Loucy (cell line): ENCODE measurements around the gene STXBP4.

Experiments
- H2AFZ ChIP-seq: fragments of 200-600 bp; sonication (generic); 2 replicates; pipeline ENCODE4 v1.6.0; 2016; ENCODE audit warnings: antibody characterized with exemption, mild to moderate bottlenecking, low read length, moderate library complexity
- H3F3A ChIP-seq: fragments of 200-600 bp; 2 replicates; pipeline ENCODE4 v1.6.0; 2016; ENCODE audit warnings: antibody characterized with exemption, low read depth, mild to moderate bottlenecking
- H3K27me3 ChIP-seq: fragments of 200-600 bp; sonication (generic); 2 replicates; pipeline ENCODE4 v1.6.1; 2014; ENCODE audit warnings: low read length, mild to moderate bottlenecking; ENCODE audit not compliant: insufficient read depth, poor library complexity, severe bottlenecking
- H3K36me3 ChIP-seq: fragments of 200-600 bp; sonication (generic); 2 replicates; pipeline ENCODE4 v1.6.1; 2016; ENCODE audit warnings: low read length; ENCODE audit not compliant: insufficient read depth
- H3K4me1 ChIP-seq: fragments of 200-600 bp; sonication (generic); 2 replicates; pipeline ENCODE4 v1.5.1; 2014; ENCODE audit warnings: low read length, mild to moderate bottlenecking; ENCODE audit not compliant: insufficient read depth, poor library complexity, severe bottlenecking
- H3K4me2 ChIP-seq: fragments of 200-600 bp; sonication (generic); 2 replicates; pipeline ENCODE4 v1.6.0; 2014; ENCODE audit warnings: antibody characterized with exemption, low read length, low read depth, mild to moderate bottlenecking; ENCODE audit not compliant: poor library complexity, severe bottlenecking
- H3K4me3 ChIP-seq: fragments of 200-600 bp; sonication (generic); 2 replicates; pipeline ENCODE4 v1.5.1; 2014; ENCODE audit warnings: low read length, mild to moderate bottlenecking, mixed read lengths; ENCODE audit not compliant: poor library complexity, severe bottlenecking
- H3K79me2 ChIP-seq: fragments of 200-600 bp; sonication (generic); 2 replicates; pipeline ENCODE4 v1.6.1; 2014; ENCODE audit warnings: low read length; ENCODE audit not compliant: insufficient read depth
- H3K9ac ChIP-seq: fragments of 200-600 bp; sonication (generic); 2 replicates; pipeline ENCODE4 v1.6.0; 2014; ENCODE audit warnings: mild to moderate bottlenecking, low read depth, low read length, moderate library complexity; ENCODE audit not compliant: poor library complexity, severe bottlenecking
- H3K9me2 ChIP-seq: fragments of 200-600 bp; sonication (generic); replicated peaks from 2 replicates; pipeline ENCODE4 v1.6.1; 2016; ENCODE audit warnings: low read depth, low read length, mixed read lengths
- H3K9me3 ChIP-seq: fragments of 200-600 bp; sonication (generic); 2 replicates; pipeline ENCODE4 v1.6.1; 2014; ENCODE audit warnings: mild to moderate bottlenecking, antibody characterized with exemption, low read length, low read depth; ENCODE audit not compliant: insufficient read depth
- H4K20me1 ChIP-seq: fragments of 200-600 bp; sonication (generic); 2 replicates; pipeline ENCODE4 v1.6.0; 2014; ENCODE audit warnings: antibody characterized with exemption, low read length, mild to moderate bottlenecking; ENCODE audit not compliant: insufficient read depth, poor library complexity, severe bottlenecking
- EZH2phosphoT487 ChIP-seq: fragments of 200-600 bp; IDR thresholded peaks from 2 replicates; pipeline ENCODE4 v1.6.1; 2018; ENCODE audit warnings: antibody characterized with exemption, mild to moderate bottlenecking, moderate library complexity, borderline replicate concordance
- TF ChIP-seq, protein P1 (sequence below): fragments of 200-600 bp; sonication (generic); conservative IDR thresholded peaks from 2 replicates; pipeline ENCODE4 v1.5.1; 2014; ENCODE audit warnings: mild to moderate bottlenecking, antibody characterized with exemption, low read length

STXBP4 gene

DNA sequence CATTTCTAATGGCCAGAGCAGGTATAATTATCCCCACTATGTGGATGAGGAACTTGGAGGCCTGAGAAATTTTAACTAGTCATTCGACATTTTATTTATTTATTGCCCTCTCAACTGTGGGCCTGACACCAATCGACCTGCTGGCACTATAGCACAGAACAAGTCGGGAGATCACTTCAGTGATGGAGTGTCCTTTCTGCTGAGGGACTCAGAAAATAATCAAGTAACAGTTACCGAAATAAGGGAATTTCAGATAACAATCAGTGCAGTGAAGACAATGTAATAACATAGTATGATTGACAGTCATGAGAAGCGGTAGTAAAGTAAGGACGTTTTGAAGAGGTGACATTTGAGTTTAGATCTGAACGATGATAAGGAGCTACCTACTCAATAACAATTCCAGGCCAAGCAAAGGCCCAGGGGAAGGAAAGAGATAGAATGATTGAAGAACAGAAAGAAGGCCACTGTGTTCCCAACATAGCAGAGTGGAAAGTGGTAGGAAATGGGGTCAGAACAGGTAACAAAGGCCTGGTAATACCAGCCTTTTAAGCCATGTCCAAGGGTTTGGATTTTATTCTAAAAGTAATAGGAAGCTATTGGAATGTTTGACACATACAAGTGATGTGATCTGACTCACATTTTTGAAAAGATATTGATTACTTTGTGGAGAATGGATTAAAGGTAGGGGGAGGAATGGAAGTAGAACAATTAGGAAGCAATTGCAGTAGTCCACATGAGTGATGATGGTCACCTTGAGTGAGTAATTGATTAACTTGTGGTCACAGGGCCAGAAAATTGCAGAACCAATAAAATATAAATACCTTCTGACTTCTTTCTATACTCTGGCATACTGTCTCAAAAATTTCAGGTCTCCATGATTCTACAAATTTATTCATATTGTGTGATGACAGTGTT is 1.4 kb downstream of the STXBP4 start:
- H2AFZ ChIP-seq = no peak overlapping the region
- H3K79me2 ChIP-seq = peaks cover 53% of the 10 kb centered on the region

DNA sequence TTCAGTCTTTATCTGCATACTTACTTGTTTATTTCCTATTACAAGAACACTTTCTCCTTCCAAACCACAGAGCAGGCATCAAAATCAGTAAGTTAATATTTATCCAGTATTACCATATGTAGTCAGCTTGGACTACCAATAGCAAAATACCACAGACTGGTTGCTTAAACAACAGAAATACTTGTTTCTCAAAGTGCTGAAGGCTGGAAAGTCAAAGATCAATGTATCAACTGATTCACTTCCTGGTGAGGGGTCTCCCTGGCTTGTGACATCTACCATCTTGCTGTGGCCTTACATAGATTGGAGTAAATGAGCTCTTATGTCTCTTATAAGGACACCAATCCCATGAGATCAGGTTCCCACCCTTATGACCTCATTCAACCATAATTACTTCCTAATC is 2.6 kb downstream of the STXBP4 start:
- H3K9ac ChIP-seq = no peak overlapping the region
- no peaks in the 10 kb centered on the region for H3K9me2 ChIP-seq
- H3K9me3 ChIP-seq = no peaks in the 10 kb centered on the region
- H3F3A ChIP-seq = no peaks in the 10 kb centered on the region
- no peak overlapping the region for H3K4me3 ChIP-seq
- no peak overlapping the region for H2AFZ ChIP-seq
- no peaks in the 10 kb centered on the region for H3K27me3 ChIP-seq
- peaks cover 45% of the 10 kb centered on the region for H3K4me1 ChIP-seq
- peaks cover 41% of the 10 kb centered on the region for H3K79me2 ChIP-seq
- peak overlapping the region; percentile 80 for H3K4me2 ChIP-seq
- no peaks in the 10 kb centered on the region for H3K36me3 ChIP-seq
- no peak for TF ChIP-seq EZH2phosphoT487
- TF ChIP-seq, protein P1, sequence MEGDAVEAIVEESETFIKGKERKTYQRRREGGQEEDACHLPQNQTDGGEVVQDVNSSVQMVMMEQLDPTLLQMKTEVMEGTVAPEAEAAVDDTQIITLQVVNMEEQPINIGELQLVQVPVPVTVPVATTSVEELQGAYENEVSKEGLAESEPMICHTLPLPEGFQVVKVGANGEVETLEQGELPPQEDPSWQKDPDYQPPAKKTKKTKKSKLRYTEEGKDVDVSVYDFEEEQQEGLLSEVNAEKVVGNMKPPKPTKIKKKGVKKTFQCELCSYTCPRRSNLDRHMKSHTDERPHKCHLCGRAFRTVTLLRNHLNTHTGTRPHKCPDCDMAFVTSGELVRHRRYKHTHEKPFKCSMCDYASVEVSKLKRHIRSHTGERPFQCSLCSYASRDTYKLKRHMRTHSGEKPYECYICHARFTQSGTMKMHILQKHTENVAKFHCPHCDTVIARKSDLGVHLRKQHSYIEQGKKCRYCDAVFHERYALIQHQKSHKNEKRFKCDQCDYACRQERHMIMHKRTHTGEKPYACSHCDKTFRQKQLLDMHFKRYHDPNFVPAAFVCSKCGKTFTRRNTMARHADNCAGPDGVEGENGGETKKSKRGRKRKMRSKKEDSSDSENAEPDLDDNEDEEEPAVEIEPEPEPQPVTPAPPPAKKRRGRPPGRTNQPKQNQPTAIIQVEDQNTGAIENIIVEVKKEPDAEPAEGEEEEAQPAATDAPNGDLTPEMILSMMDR = no peak
- H4K20me1 ChIP-seq = no peaks in the 10 kb centered on the region

More for the DNA sequence above, 1.4 kb downstream of the STXBP4 start:
- H3K9ac ChIP-seq = peak overlapping the region; percentile 90
- H3K36me3 ChIP-seq = no peaks in the 10 kb centered on the region
- H3K9me2 ChIP-seq = no peaks in the 10 kb centered on the region
- no peaks in the 10 kb centered on the region for H3K27me3 ChIP-seq
- peak overlapping the region; percentile 80 for H3K4me2 ChIP-seq
- H3K9me3 ChIP-seq = no peaks in the 10 kb centered on the region
- H3K4me1 ChIP-seq = peaks cover 50% of the 10 kb centered on the region
- peak overlapping the region; percentile 86 for H3K4me3 ChIP-seq
- H3F3A ChIP-seq = no peaks in the 10 kb centered on the region
- no peak for TF ChIP-seq EZH2phosphoT487
- TF ChIP-seq, protein P1 = no peak
- peaks cover 4% of the 10 kb centered on the region for H4K20me1 ChIP-seq

DNA sequence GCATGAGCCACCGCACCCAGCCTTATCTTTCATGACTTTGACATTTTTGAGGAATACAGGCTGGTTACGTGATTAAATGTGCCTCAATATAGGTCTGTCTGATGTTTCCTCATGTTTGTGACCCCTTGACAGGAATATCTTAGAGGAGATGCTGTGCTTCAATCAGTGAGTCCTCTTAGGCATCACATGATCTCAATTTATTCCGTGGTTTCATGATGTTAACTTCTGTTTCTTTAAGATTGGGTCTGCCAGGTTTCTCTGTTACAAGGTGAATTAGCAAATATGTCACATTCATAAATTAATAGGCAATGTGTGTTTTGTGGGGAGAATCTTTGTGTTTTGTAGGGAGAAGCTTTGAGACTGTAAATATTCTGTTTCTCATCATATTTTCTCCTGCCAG is 3.3 kb downstream of the STXBP4 start:
- Histone ChIP-seq H3K79me2 (peaks cover 33% of the 10 kb centered on the region), H4K20me1 (no peaks in the 10 kb centered on the region), H3K9ac (no peak overlapping the region), H3K4me2 (peak overlapping the region; percentile 19), H3K4me3 (no peak overlapping the region), H3K9me2 (no peaks in the 10 kb centered on the region), H3K36me3 (no peaks in the 10 kb centered on the region), H3K9me3 (no peaks in the 10 kb centered on the region), H3F3A (no peaks in the 10 kb centered on the region), H3K4me1 (peaks cover 41% of the 10 kb centered on the region), H3K27me3 (no peaks in the 10 kb centered on the region), H2AFZ (no peak overlapping the region)
- TF ChIP-seq, protein P1 = no peak
- TF ChIP-seq EZH2phosphoT487 = no peak
